ENCODE data around the gene CBX2.

CBX2 gene

DNA sequence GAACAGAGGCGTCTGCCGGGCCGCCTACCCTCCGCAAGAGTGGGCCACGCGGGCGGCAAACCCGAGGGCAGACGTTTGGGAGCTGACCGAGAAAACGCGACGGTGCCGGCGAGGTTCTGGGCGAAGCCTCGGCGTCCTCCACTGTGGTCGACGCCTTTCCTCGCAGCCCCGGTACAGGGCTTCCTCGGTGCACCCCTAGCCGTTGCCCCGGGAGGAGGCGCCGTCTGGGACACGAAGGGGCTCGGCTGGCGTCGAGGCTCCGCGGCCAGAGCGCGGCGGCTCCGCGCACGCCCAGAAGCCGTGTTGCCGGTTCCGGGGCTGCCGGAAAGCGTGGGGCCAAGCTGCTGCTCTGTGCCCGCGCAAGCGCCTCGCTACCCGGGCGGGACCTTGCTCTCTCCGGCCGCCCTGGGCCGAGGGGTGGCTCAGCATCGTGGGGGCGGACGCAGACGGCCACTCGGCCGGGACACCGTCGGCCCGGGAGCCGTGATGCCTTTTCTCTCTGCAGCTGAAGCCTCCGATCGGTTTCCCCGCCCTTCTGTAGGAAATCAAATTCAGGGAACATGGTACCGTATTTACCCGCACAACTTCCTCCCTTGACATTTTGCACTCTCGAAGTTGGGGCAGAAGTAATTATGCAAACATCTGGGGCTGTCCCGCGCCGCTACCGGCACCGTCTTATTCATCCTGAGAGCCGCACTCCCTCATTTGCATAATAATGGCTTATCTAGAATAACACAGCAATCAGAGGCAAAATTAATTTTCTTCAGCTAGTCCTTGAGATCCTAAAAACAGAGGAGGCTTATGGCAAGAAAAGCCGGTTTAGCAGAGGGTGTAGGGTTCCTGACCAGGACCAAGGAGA lies 26.3 kb downstream of the CBX2 start:
- Histone ChIP-seq H3F3A (ENCODE audit: insufficient read depth) (peaks cover 7% of the 10 kb centered on the region), H3K9me2 (replicated peaks; ENCODE audit: insufficient read depth, low read length) (no peaks in the 10 kb centered on the region), H3K27ac (ENCODE audit: low read depth, low read length) (no peak overlapping the region), H3K36me3 (ENCODE audit: low read length) (no peaks in the 10 kb centered on the region), H3K27me3 (ENCODE audit: low read length) (no peaks in the 10 kb centered on the region), H4K20me1 (ENCODE audit: low read depth, low read length) (no peaks in the 10 kb centered on the region), H3K79me2 (ENCODE audit: insufficient read depth, low read length) (no peaks in the 10 kb centered on the region), H3K9me3 (ENCODE audit: insufficient read depth, low read length) (no peaks in the 10 kb centered on the region), H3K4me3 (ENCODE audit: insufficient read depth, low read length, poor library complexity, severe bottlenecking) (peak overlapping the region; percentile 22), H3K9ac (ENCODE audit: low read length) (peak overlapping the region; percentile 40; the same call in 1 of the 2 replicates), H3K4me2 (ENCODE audit: low read depth, low read length, poor library complexity, severe bottlenecking) (peak overlapping the region; percentile 52), H2AFZ (ENCODE audit: low read depth, low read length, severe bottlenecking) (peak overlapping the region; percentile 37)
- TF ChIP-seq EZH2phosphoT487 (conservative IDR thresholded peaks at IDR 0.05; ENCODE audit: low read length), result no peak
- TF ChIP-seq, protein P1, sequence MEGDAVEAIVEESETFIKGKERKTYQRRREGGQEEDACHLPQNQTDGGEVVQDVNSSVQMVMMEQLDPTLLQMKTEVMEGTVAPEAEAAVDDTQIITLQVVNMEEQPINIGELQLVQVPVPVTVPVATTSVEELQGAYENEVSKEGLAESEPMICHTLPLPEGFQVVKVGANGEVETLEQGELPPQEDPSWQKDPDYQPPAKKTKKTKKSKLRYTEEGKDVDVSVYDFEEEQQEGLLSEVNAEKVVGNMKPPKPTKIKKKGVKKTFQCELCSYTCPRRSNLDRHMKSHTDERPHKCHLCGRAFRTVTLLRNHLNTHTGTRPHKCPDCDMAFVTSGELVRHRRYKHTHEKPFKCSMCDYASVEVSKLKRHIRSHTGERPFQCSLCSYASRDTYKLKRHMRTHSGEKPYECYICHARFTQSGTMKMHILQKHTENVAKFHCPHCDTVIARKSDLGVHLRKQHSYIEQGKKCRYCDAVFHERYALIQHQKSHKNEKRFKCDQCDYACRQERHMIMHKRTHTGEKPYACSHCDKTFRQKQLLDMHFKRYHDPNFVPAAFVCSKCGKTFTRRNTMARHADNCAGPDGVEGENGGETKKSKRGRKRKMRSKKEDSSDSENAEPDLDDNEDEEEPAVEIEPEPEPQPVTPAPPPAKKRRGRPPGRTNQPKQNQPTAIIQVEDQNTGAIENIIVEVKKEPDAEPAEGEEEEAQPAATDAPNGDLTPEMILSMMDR (IDR thresholded peaks at IDR 0.05; ENCODE audit: insufficient read depth, low read length, poor library complexity, severe bottlenecking), result no peak

DNA sequence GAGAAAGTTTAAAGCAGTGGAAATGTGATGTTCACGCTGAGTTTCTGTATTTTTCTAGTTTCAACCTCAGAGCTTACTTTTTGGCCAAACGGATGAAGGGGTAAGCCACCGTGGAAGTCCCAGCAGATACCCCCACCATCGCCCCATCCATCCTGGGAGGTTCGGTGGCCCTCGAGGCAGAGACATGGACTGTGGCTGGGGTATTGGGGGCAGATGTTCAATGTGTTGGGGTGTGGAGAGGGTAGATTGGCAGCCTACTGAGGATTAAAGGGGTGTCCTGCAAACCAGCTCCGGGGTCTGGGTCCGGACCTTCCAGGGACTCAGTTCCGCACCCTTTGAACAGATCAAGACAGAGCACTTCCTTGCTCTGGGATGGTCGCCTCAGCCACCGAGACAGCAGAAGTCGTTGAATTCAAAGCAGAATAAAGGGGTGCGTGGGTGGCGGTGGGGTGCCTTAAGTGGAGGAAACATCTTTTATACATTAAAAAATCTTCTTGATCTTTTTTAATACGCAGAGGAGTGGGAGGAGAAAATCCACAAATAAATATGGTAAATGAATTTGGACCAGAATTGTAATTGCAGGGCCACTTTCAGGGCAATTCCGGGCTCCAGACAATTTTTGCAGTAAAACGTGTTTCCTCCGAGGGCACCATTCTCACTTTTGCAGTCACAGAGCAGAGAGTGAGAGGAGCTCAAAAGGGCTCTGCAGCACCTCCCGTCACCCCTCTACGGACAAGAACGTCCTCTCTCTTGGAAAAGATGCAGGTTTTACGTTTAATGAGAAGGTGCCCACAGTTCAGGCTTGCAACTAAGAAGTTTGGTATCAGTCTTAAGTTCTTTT lies 27.1 kb downstream of the CBX2 start:
- no peaks in the 10 kb centered on the region for H3K9me2 ChIP-seq (replicated peaks; ENCODE audit: insufficient read depth, low read length)
- H3K27me3 ChIP-seq (ENCODE audit: low read length), result no peaks in the 10 kb centered on the region
- no peaks in the 10 kb centered on the region for H3K9me3 ChIP-seq (ENCODE audit: insufficient read depth, low read length)
- TF ChIP-seq, protein P1 (IDR thresholded peaks at IDR 0.05; ENCODE audit: insufficient read depth, low read length, poor library complexity, severe bottlenecking), result no peak
- TF ChIP-seq EZH2phosphoT487 (conservative IDR thresholded peaks at IDR 0.05; ENCODE audit: low read length), result no peak
- H3K27ac ChIP-seq (ENCODE audit: low read depth, low read length), result no peak overlapping the region
- H3K36me3 ChIP-seq (ENCODE audit: low read length), result no peaks in the 10 kb centered on the region
- peak overlapping the region; percentile 52 for H3K4me2 ChIP-seq (ENCODE audit: low read depth, low read length, poor library complexity, severe bottlenecking)
- H3K4me3 ChIP-seq (ENCODE audit: insufficient read depth, low read length, poor library complexity, severe bottlenecking), result peak overlapping the region; percentile 22
- H3K9ac ChIP-seq (ENCODE audit: low read length), result no peak overlapping the region
- H4K20me1 ChIP-seq (ENCODE audit: low read depth, low read length), result no peaks in the 10 kb centered on the region
- no peaks in the 10 kb centered on the region for H3K79me2 ChIP-seq (ENCODE audit: insufficient read depth, low read length)
- H3F3A ChIP-seq (ENCODE audit: insufficient read depth), result peaks cover 7% of the 10 kb centered on the region
- no peak overlapping the region for H2AFZ ChIP-seq (ENCODE audit: low read depth, low read length, severe bottlenecking)

DNA sequence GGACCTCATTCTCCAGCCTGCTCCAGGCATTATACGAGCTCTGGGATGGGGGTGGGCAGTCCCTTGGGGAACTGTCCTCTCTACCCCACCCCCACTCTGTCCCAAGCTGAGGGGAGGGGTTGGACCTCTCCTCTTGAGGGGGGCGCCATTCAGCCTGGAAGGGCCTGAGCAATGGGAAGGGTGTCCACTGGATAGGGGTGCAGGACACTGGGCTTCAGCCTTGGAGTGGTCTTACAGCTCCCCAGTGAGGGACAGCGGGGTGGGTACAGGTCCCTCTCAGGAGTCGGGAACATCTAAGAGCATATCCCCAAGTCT lies 28.5 kb downstream of the CBX2 start:
- Histone ChIP-seq H3K27me3 (ENCODE audit: low read length) (no peaks in the 10 kb centered on the region), H3K9me2 (replicated peaks; ENCODE audit: insufficient read depth, low read length) (no peaks in the 10 kb centered on the region), H3K79me2 (ENCODE audit: insufficient read depth, low read length) (no peaks in the 10 kb centered on the region), H3K4me2 (ENCODE audit: low read depth, low read length, poor library complexity, severe bottlenecking) (no peak overlapping the region), H2AFZ (ENCODE audit: low read depth, low read length, severe bottlenecking) (no peak overlapping the region), H3K9ac (ENCODE audit: low read length) (no peak overlapping the region), H3K27ac (ENCODE audit: low read depth, low read length) (no peak overlapping the region), H3K9me3 (ENCODE audit: insufficient read depth, low read length) (no peaks in the 10 kb centered on the region), H3F3A (ENCODE audit: insufficient read depth) (peaks cover 7% of the 10 kb centered on the region), H3K36me3 (ENCODE audit: low read length) (no peaks in the 10 kb centered on the region), H4K20me1 (ENCODE audit: low read depth, low read length) (no peaks in the 10 kb centered on the region), H3K4me3 (ENCODE audit: insufficient read depth, low read length, poor library complexity, severe bottlenecking) (no peak overlapping the region)
- TF ChIP-seq, protein P1 (IDR thresholded peaks at IDR 0.05; ENCODE audit: insufficient read depth, low read length, poor library complexity, severe bottlenecking), result no peak
- no peak for TF ChIP-seq EZH2phosphoT487 (conservative IDR thresholded peaks at IDR 0.05; ENCODE audit: low read length)

Measured in SU-DHL-6 (cell line).